HEK293 (cell line): Measurements from ENCODE around the gene TXNDC11.

Experiments used
- CTCF ChIA-PET: fragments of 350-600 bp; formaldehyde crosslinking; extraction: SDS; loops from one replicate; lab custom pipeline; 2021; ENCODE audit warnings: antibody characterized with exemption; lab: Yijun Ruan, JAX
- POLR2A ChIA-PET: fragments of 300-600 bp; formaldehyde crosslinking; extraction: SDS; loops from one replicate; lab custom pipeline; 2020; ENCODE audit warnings: antibody characterized with exemption, inconsistent platforms; lab: Yijun Ruan, JAX
- H3K27ac ChIP-seq: fragments of 200-500 bp; sonication (Bioruptor generic); 2 replicates; pipeline ENCODE4 v1.5.1; 2014; ENCODE audit warnings: low read depth, low read length, control low read depth, inconsistent platforms; ENCODE audit errors: extremely low read depth
- H3K36me3 ChIP-seq, 2 experiments: fragments of 200-500 bp in 1 of 2; sonication (Bioruptor generic) in 1 of 2; 1 replicate in 1 of 2; 2 replicates in 1 of 2; pipeline ENCODE4 v1.5.1; 2014 to 2017; ENCODE audit warnings: inconsistent platforms in 2 of 2, low read length in 2 of 2; ENCODE audit not compliant: control insufficient read depth in 2 of 2, insufficient read depth in 1 of 2
- H3K4me1 ChIP-seq: fragments of 200-500 bp; sonication (Bioruptor generic); 2 replicates; pipeline ENCODE4 v1.5.1; 2014; ENCODE audit warnings: mild to moderate bottlenecking, low read length, inconsistent platforms; ENCODE audit not compliant: control insufficient read depth, insufficient read depth
- H3K4me3 ChIP-seq: 2 replicates; pipeline ENCODE4 v1.5.1; 2011; ENCODE audit warnings: low read depth, mild to moderate bottlenecking, control low read depth, low read length, moderate library complexity
- H3K9me3 ChIP-seq: fragments of 200-500 bp; sonication (Bioruptor generic); 2 replicates; pipeline ENCODE4 v1.5.1; 2014; ENCODE audit warnings: low read depth, low read length, inconsistent platforms; ENCODE audit not compliant: control insufficient read depth, insufficient read depth
- GLIS1 ChIP-seq: fragments of 450-650 bp; formaldehyde crosslinking; IDR thresholded peaks from 2 replicates; pipeline ENCODE4 v1.5.1; 2016; ENCODE audit warnings: missing biosample characterization, missing genetic modification characterization
- OSR2 ChIP-seq: fragments of 450-650 bp; formaldehyde crosslinking; IDR thresholded peaks from 2 replicates; pipeline ENCODE4 v1.5.1; 2016; ENCODE audit warnings: missing biosample characterization, missing genetic modification characterization
- ZBTB20 ChIP-seq: fragments of 450-650 bp; formaldehyde crosslinking; IDR thresholded peaks from 2 replicates; pipeline ENCODE4 v1.5.1; 2016; ENCODE audit warnings: missing biosample characterization, missing genetic modification characterization
- ZBTB7A ChIP-seq: fragments of 450-650 bp; formaldehyde crosslinking; IDR thresholded peaks from 2 replicates; pipeline ENCODE4 v1.5.1; 2016; ENCODE audit warnings: low read depth, missing biosample characterization, missing genetic modification characterization
- ZFP3 ChIP-seq: fragments of 450-650 bp; formaldehyde crosslinking; IDR thresholded peaks from 2 replicates; pipeline ENCODE4 v1.5.1; 2016; ENCODE audit warnings: low read depth, missing biosample characterization, missing genetic modification characterization
- ZNF211 ChIP-seq: fragments of 450-650 bp; formaldehyde crosslinking; IDR thresholded peaks from 2 replicates; pipeline ENCODE4 v1.5.1; 2016; ENCODE audit warnings: low read depth, missing biosample characterization, missing genetic modification characterization
- ZNF394 ChIP-seq: fragments of 450-650 bp; formaldehyde crosslinking; IDR thresholded peaks from 2 replicates; pipeline ENCODE4 v1.5.1; 2016; ENCODE audit warnings: missing biosample characterization, missing genetic modification characterization, mild to moderate bottlenecking, moderate library complexity, borderline replicate concordance
- ZNF48 ChIP-seq: fragments of 450-650 bp; formaldehyde crosslinking; IDR thresholded peaks from 2 replicates; pipeline ENCODE4 v1.5.1; 2016; ENCODE audit warnings: missing biosample characterization, missing genetic modification characterization
- TF ChIP-seq, protein P1 (sequence below): fragments of 450-650 bp; formaldehyde crosslinking; IDR thresholded peaks from 2 replicates; pipeline ENCODE4 v1.5.1; 2017; ENCODE audit warnings: missing biosample characterization, missing genetic modification characterization
- TF ChIP-seq, protein P2 (sequence below): fragments of 450-650 bp; formaldehyde crosslinking; IDR thresholded peaks from 2 replicates; pipeline ENCODE4 v1.5.1; 2016; ENCODE audit warnings: missing biosample characterization, missing genetic modification characterization, borderline replicate concordance
- TF ChIP-seq, protein P3 (sequence below): fragments of 450-650 bp; formaldehyde crosslinking; IDR thresholded peaks from 2 replicates; pipeline ENCODE4 v1.5.1; 2016; ENCODE audit warnings: missing biosample characterization, missing genetic modification characterization
- TF ChIP-seq, protein P4 (sequence below): fragments of 450-650 bp; formaldehyde crosslinking; IDR thresholded peaks from 2 replicates; pipeline ENCODE4 v1.5.1; 2016; ENCODE audit warnings: missing biosample characterization, missing genetic modification characterization

TXNDC11 gene

DNA sequence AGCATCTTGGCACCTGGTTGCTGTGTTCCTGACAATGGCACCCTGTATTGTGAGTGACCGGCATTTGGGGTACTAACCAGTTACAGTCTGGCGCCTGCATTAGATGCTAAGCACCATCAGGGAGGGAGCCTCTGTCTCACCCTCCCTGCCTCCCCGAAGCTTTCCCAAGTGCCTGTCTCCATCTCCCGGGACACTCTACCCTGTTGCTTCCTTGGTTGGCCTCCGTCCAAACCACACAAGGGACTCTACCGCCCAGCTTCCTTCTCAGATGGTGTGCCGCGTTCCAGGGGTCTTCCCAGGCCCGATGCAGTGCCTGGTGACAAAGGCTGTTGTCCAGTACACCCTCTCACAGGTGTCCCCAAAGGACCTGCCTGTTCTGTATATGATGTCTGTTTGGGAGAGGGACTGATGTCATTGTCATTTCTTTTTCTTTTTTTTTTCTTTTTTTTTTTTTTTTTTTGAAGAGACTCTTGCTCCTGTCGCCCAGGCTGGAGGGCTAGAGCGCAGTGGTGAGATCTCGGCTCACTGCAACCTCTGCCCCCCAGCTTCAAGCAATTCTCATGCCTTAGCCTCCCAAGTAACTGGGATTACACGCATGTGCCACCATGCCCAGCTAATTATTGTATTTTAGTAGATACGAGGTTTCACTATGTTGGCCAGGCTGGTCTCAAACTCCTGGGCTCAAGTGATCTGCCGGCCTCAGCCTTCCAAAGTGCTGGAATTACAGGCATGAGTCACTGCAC is 67.7 kb downstream of the TXNDC11 start (continued):
- no peak for TF ChIP-seq ZNF48
- no peak; the same call in 1 of the 2 replicates for TF ChIP-seq ZNF394
- TF ChIP-seq ZFP3 (tag by site-specific recombination): no peak
- TF ChIP-seq GLIS1: peak; percentile 84
- TF ChIP-seq ZNF211 (tag by site-specific recombination): no peak
- TF ChIP-seq, protein P1, sequence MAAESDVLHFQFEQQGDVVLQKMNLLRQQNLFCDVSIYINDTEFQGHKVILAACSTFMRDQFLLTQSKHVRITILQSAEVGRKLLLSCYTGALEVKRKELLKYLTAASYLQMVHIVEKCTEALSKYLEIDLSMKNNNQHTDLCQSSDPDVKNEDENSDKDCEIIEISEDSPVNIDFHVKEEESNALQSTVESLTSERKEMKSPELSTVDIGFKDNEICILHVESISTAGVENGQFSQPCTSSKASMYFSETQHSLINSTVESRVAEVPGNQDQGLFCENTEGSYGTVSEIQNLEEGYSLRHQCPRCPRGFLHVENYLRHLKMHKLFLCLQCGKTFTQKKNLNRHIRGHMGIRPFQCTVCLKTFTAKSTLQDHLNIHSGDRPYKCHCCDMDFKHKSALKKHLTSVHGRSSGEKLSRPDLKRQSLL (tag by site-specific recombination): peak; percentile 86; the same call in 1 of the 2 replicates
- TF ChIP-seq ZBTB7A: no peak
- TF ChIP-seq, protein P2, sequence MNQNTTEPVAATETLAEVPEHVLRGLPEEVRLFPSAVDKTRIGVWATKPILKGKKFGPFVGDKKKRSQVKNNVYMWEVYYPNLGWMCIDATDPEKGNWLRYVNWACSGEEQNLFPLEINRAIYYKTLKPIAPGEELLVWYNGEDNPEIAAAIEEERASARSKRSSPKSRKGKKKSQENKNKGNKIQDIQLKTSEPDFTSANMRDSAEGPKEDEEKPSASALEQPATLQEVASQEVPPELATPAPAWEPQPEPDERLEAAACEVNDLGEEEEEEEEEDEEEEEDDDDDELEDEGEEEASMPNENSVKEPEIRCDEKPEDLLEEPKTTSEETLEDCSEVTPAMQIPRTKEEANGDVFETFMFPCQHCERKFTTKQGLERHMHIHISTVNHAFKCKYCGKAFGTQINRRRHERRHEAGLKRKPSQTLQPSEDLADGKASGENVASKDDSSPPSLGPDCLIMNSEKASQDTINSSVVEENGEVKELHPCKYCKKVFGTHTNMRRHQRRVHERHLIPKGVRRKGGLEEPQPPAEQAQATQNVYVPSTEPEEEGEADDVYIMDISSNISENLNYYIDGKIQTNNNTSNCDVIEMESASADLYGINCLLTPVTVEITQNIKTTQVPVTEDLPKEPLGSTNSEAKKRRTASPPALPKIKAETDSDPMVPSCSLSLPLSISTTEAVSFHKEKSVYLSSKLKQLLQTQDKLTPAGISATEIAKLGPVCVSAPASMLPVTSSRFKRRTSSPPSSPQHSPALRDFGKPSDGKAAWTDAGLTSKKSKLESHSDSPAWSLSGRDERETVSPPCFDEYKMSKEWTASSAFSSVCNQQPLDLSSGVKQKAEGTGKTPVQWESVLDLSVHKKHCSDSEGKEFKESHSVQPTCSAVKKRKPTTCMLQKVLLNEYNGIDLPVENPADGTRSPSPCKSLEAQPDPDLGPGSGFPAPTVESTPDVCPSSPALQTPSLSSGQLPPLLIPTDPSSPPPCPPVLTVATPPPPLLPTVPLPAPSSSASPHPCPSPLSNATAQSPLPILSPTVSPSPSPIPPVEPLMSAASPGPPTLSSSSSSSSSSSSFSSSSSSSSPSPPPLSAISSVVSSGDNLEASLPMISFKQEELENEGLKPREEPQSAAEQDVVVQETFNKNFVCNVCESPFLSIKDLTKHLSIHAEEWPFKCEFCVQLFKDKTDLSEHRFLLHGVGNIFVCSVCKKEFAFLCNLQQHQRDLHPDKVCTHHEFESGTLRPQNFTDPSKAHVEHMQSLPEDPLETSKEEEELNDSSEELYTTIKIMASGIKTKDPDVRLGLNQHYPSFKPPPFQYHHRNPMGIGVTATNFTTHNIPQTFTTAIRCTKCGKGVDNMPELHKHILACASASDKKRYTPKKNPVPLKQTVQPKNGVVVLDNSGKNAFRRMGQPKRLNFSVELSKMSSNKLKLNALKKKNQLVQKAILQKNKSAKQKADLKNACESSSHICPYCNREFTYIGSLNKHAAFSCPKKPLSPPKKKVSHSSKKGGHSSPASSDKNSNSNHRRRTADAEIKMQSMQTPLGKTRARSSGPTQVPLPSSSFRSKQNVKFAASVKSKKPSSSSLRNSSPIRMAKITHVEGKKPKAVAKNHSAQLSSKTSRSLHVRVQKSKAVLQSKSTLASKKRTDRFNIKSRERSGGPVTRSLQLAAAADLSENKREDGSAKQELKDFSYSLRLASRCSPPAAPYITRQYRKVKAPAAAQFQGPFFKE: no peak
- TF ChIP-seq, all 188 proteins: peak for 24

DNA sequence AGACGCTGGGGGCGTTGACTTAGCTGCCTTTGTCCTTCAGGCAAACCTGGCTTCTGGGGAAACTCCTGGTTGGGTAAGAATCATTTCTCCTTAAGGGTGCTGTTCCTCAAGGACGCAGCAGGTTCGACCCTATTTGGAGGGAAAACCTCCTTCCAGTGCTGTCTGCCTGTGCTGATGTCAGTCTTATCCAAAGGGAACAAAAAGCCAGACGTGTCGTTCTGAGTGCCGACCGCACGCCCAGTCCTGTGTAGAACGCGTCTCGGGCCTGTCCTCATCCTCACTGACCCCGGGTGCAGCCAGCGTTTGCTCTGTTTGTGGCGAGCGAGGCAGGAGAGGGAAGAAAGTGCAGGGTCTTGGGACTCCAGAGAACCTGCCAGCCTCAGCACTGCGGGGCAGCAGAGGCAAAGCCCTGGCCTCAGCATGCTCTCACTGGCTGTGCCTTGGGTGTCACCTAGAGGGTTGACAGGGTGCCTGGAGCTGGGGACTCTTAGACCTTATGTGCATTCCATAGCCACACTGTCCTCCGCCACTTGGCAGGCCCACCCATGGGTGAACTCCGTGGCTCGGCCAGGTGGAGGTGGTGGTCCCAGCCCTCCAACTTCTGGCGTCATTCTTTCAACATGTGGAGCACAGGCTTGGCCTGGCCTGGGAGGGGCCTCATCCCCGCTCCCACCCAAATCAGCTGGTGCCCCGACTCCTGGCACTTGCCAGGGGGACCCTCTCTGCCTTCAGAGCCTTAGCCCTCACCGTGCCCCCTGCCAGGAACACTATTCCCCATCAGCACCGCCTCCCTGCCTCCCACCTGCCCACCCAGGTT is 68.4 kb downstream of the TXNDC11 start:
- H3K4me3 ChIP-seq: no peak overlapping the region
- no peaks in the 10 kb centered on the region for H3K9me3 ChIP-seq
- no peak overlapping the region for H3K27ac ChIP-seq
- H3K4me1 ChIP-seq: peaks cover 6% of the 10 kb centered on the region
- TF ChIP-seq OSR2 (tag by site-specific recombination): no peak
- TF ChIP-seq, protein P2: no peak
- TF ChIP-seq ZBTB20 (tag by site-specific recombination): peak; percentile 65
- TF ChIP-seq, protein P3, sequence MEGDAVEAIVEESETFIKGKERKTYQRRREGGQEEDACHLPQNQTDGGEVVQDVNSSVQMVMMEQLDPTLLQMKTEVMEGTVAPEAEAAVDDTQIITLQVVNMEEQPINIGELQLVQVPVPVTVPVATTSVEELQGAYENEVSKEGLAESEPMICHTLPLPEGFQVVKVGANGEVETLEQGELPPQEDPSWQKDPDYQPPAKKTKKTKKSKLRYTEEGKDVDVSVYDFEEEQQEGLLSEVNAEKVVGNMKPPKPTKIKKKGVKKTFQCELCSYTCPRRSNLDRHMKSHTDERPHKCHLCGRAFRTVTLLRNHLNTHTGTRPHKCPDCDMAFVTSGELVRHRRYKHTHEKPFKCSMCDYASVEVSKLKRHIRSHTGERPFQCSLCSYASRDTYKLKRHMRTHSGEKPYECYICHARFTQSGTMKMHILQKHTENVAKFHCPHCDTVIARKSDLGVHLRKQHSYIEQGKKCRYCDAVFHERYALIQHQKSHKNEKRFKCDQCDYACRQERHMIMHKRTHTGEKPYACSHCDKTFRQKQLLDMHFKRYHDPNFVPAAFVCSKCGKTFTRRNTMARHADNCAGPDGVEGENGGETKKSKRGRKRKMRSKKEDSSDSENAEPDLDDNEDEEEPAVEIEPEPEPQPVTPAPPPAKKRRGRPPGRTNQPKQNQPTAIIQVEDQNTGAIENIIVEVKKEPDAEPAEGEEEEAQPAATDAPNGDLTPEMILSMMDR (tag by site-specific recombination): peak; percentile 42; the same call in 1 of the 2 replicates
- TF ChIP-seq, protein P4, sequence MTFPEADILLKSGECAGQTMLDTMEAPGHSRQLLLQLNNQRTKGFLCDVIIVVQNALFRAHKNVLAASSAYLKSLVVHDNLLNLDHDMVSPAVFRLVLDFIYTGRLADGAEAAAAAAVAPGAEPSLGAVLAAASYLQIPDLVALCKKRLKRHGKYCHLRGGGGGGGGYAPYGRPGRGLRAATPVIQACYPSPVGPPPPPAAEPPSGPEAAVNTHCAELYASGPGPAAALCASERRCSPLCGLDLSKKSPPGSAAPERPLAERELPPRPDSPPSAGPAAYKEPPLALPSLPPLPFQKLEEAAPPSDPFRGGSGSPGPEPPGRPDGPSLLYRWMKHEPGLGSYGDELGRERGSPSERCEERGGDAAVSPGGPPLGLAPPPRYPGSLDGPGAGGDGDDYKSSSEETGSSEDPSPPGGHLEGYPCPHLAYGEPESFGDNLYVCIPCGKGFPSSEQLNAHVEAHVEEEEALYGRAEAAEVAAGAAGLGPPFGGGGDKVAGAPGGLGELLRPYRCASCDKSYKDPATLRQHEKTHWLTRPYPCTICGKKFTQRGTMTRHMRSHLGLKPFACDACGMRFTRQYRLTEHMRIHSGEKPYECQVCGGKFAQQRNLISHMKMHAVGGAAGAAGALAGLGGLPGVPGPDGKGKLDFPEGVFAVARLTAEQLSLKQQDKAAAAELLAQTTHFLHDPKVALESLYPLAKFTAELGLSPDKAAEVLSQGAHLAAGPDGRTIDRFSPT (tag by site-specific recombination): 0 out of 2 replicates have a peak, but pooled peaks have one; percentile 32
- TF ChIP-seq, all 188 proteins: peak for 3
- POLR2A ChIA-PET: no interaction called here
- CTCF ChIA-PET: no interaction called here
- H3K36me3 ChIP-seq: peaks cover 0 to 38% of the 10 kb centered on the region in 2 experiments; a peak in 1 of 3 replicates
